ENCODE measurements around the gene LMTK3.

DNA sequence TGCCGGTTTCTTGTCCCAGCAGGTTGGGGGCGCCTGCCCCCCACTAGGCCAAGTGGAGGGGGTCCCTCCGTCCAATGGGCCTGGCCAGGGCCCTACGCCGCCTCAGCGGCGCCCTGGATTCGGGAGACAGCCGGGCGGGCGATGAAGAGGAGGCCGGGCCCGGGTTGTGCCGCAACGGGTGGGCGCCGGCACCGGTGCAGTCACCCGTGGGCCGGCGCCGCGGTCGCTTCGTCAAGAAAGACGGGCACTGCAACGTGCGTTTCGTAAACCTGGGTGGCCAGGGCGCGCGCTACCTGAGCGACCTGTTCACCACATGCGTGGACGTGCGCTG lies 50.0 kb downstream of the LMTK3 start:
- TF ChIP-seq, protein P1, sequence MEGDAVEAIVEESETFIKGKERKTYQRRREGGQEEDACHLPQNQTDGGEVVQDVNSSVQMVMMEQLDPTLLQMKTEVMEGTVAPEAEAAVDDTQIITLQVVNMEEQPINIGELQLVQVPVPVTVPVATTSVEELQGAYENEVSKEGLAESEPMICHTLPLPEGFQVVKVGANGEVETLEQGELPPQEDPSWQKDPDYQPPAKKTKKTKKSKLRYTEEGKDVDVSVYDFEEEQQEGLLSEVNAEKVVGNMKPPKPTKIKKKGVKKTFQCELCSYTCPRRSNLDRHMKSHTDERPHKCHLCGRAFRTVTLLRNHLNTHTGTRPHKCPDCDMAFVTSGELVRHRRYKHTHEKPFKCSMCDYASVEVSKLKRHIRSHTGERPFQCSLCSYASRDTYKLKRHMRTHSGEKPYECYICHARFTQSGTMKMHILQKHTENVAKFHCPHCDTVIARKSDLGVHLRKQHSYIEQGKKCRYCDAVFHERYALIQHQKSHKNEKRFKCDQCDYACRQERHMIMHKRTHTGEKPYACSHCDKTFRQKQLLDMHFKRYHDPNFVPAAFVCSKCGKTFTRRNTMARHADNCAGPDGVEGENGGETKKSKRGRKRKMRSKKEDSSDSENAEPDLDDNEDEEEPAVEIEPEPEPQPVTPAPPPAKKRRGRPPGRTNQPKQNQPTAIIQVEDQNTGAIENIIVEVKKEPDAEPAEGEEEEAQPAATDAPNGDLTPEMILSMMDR (IDR thresholded peaks at IDR 0.05; ENCODE audit: low read depth, low read length, poor library complexity, severe bottlenecking) = no peak
- no peak for TF ChIP-seq EZH2phosphoT487 (IDR thresholded peaks at IDR 0.05; ENCODE audit: borderline replicate concordance, low read length)
